ENCODE data around the gene ADK.
A peak's percentile ranks its signal among the peaks of the same experiment; 100 is the strongest.

GRCh38 chr10:74310652-74311257, 159.7 kb downstream of the ADK start:
- TF ChIP-seq POLR2AphosphoS5 (IDR thresholded peaks at IDR 0.05; ENCODE audit: low read depth) (no peak), NANOG (IDR thresholded peaks at IDR 0.05; ENCODE audit: borderline replicate concordance) (no peak), CREB1 (CRISPR knock-in tag; IDR thresholded peaks at IDR 0.05; ENCODE audit: low read depth) (peak; percentile 35; the same call in 1 of the 2 replicates), EZH2phosphoT487 (IDR thresholded peaks at IDR 0.05; ENCODE audit: unreplicated experiment) (no peak), STAT1 (IDR thresholded peaks at IDR 0.05; ENCODE audit: unreplicated experiment) (no peak), EZH2 (IDR thresholded peaks at IDR 0.05; ENCODE audit: low read depth, unreplicated experiment) (no peak), JUNB (IDR thresholded peaks at IDR 0.05; ENCODE audit: unreplicated experiment) (no peak), ZNF331 (CRISPR knock-in tag; IDR thresholded peaks at IDR 0.05; ENCODE audit: low read depth) (no peak), ZNF114 (CRISPR knock-in tag; IDR thresholded peaks at IDR 0.05) (no peak)
- TF ChIP-seq, protein P1, sequence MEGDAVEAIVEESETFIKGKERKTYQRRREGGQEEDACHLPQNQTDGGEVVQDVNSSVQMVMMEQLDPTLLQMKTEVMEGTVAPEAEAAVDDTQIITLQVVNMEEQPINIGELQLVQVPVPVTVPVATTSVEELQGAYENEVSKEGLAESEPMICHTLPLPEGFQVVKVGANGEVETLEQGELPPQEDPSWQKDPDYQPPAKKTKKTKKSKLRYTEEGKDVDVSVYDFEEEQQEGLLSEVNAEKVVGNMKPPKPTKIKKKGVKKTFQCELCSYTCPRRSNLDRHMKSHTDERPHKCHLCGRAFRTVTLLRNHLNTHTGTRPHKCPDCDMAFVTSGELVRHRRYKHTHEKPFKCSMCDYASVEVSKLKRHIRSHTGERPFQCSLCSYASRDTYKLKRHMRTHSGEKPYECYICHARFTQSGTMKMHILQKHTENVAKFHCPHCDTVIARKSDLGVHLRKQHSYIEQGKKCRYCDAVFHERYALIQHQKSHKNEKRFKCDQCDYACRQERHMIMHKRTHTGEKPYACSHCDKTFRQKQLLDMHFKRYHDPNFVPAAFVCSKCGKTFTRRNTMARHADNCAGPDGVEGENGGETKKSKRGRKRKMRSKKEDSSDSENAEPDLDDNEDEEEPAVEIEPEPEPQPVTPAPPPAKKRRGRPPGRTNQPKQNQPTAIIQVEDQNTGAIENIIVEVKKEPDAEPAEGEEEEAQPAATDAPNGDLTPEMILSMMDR (conservative IDR thresholded peaks at IDR 0.05; ENCODE audit: low read depth in 2 of 2): no peak
- TF ChIP-seq, protein P2, sequence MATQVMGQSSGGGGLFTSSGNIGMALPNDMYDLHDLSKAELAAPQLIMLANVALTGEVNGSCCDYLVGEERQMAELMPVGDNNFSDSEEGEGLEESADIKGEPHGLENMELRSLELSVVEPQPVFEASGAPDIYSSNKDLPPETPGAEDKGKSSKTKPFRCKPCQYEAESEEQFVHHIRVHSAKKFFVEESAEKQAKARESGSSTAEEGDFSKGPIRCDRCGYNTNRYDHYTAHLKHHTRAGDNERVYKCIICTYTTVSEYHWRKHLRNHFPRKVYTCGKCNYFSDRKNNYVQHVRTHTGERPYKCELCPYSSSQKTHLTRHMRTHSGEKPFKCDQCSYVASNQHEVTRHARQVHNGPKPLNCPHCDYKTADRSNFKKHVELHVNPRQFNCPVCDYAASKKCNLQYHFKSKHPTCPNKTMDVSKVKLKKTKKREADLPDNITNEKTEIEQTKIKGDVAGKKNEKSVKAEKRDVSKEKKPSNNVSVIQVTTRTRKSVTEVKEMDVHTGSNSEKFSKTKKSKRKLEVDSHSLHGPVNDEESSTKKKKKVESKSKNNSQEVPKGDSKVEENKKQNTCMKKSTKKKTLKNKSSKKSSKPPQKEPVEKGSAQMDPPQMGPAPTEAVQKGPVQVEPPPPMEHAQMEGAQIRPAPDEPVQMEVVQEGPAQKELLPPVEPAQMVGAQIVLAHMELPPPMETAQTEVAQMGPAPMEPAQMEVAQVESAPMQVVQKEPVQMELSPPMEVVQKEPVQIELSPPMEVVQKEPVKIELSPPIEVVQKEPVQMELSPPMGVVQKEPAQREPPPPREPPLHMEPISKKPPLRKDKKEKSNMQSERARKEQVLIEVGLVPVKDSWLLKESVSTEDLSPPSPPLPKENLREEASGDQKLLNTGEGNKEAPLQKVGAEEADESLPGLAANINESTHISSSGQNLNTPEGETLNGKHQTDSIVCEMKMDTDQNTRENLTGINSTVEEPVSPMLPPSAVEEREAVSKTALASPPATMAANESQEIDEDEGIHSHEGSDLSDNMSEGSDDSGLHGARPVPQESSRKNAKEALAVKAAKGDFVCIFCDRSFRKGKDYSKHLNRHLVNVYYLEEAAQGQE (IDR thresholded peaks at IDR 0.05; ENCODE audit: unreplicated experiment): no peak
- TF ChIP-seq, protein P3, sequence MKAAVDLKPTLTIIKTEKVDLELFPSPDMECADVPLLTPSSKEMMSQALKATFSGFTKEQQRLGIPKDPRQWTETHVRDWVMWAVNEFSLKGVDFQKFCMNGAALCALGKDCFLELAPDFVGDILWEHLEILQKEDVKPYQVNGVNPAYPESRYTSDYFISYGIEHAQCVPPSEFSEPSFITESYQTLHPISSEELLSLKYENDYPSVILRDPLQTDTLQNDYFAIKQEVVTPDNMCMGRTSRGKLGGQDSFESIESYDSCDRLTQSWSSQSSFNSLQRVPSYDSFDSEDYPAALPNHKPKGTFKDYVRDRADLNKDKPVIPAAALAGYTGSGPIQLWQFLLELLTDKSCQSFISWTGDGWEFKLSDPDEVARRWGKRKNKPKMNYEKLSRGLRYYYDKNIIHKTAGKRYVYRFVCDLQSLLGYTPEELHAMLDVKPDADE (IDR thresholded peaks at IDR 0.05): no peak
